ENCODE measurements around the gene MRPS18A.

DNA sequence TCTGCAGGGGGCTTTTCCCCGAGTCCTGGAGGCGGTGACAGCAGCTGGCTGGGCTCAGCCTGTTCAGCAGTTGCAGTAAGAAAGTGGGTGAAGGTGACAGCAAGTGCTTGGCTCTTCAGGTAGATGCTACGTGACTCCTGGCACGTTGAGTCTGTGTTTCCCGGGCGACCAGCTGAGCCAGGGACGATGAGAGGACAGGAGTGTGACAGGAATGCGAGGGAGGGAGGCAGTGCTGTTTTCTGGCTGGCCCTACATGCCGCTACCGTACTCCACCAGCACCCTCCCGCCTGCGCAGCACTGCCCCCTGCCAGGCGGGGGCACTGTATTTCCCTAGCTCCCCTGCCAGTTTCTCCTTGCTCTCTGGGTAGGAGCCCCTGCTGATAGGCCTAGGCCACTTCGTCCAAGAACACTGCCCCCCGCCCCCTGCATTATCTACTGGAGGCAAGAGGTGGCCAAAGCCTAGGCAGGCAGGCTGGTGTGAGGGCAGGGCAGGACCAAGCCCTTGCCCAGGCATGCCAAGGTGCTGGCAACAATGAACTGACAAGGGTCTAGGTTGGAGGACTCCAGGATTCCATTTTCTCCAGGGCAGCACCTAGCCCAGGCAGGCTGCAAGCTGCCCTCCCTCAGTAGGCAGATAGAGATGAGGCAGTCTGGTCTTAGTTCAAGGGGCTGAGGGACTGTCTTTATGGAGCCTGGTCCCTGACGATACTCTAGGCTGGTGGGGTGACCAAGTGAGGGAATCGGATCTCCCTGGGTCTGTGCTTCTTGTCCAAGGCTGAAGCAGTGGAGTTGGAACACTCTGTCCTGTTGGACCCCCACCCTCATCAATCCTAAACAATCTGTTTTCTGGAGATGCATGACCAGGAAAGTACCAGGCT, 19.2 kb downstream of the MRPS18A start:
- TF ChIP-seq, protein P1, sequence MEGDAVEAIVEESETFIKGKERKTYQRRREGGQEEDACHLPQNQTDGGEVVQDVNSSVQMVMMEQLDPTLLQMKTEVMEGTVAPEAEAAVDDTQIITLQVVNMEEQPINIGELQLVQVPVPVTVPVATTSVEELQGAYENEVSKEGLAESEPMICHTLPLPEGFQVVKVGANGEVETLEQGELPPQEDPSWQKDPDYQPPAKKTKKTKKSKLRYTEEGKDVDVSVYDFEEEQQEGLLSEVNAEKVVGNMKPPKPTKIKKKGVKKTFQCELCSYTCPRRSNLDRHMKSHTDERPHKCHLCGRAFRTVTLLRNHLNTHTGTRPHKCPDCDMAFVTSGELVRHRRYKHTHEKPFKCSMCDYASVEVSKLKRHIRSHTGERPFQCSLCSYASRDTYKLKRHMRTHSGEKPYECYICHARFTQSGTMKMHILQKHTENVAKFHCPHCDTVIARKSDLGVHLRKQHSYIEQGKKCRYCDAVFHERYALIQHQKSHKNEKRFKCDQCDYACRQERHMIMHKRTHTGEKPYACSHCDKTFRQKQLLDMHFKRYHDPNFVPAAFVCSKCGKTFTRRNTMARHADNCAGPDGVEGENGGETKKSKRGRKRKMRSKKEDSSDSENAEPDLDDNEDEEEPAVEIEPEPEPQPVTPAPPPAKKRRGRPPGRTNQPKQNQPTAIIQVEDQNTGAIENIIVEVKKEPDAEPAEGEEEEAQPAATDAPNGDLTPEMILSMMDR (IDR thresholded peaks at IDR 0.05) = peak; percentile 41 to 56 (median 51)
- TF ChIP-seq POLR2A (IDR thresholded peaks at IDR 0.05; ENCODE audit: low read depth) (no peak), EP300 (IDR thresholded peaks at IDR 0.05) (no peak), POLR2AphosphoS5 (IDR thresholded peaks at IDR 0.05) (peak; percentile 21 to 30)
